GM12878 (cell line): ENCODE results near the gene ALOXE3.

Source experiments
- CHD1 ChIP-seq: IDR thresholded peaks from 2 replicates; pipeline ENCODE4 v1.6.1; 2012; ENCODE audit warnings: low read depth, low read length, improper control_type of control experiment
- CREM ChIP-seq: IDR thresholded peaks from 2 replicates; pipeline ENCODE4 v1.6.1; 2014; ENCODE audit warnings: antibody characterized with exemption, low read depth
- CTCF ChIP-seq, 3 experiments: IDR thresholded peaks in 2 of 3; conservative IDR thresholded peaks in 1 of 3; 2 replicates each; pipeline ENCODE4 v1.5.1; 2011; ENCODE audit warnings: low read depth in 3 of 3, low read length in 3 of 3, mild to moderate bottlenecking in 3 of 3, control low read depth in 2 of 3, moderate library complexity in 2 of 3, inconsistent platforms in 1 of 3, mixed read lengths in 1 of 3; ENCODE audit not compliant: control insufficient read depth in 2 of 3, insufficient read depth in 1 of 3; ENCODE audit errors: extremely low read depth in 1 of 3
- EP300 ChIP-seq, 2 experiments: fragments of 150-350 bp in 1 of 2; IDR thresholded peaks; 2 replicates each; pipeline ENCODE4 v1.6.1; 2011 to 2012; ENCODE audit warnings: low read depth in 2 of 2, low read length in 2 of 2, borderline replicate concordance in 1 of 2, improper control_type of control experiment in 1 of 2, inconsistent platforms in 1 of 2; ENCODE audit not compliant: control insufficient read depth in 1 of 2
- EZH2 ChIP-seq: IDR thresholded peaks from 2 replicates; pipeline ENCODE4 v1.6.1; 2012; ENCODE audit warnings: low read depth, mild to moderate bottlenecking, control low read depth, inconsistent platforms, low read length, borderline replicate concordance; ENCODE audit not compliant: control insufficient read depth
- KDM1A ChIP-seq: fragments of 200-600 bp; sonication (generic); IDR thresholded peaks from 2 replicates; pipeline ENCODE4 v1.6.1; 2016; ENCODE audit warnings: borderline replicate concordance
- PAX8 ChIP-seq: fragments of 450-650 bp; IDR thresholded peaks from 2 replicates; pipeline ENCODE4 v1.6.1; 2017; ENCODE audit warnings: mild to moderate bottlenecking, moderate library complexity
- POLR2A ChIP-seq: IDR thresholded peaks from 2 replicates; pipeline ENCODE4 v1.6.1; 2011; ENCODE audit warnings: low read depth, mild to moderate bottlenecking, low read length
- POLR2AphosphoS5 ChIP-seq: IDR thresholded peaks from 2 replicates; pipeline ENCODE4 v1.6.1; 2011; ENCODE audit warnings: mild to moderate bottlenecking, low read length, inconsistent platforms
- SKIL ChIP-seq: fragments of 450-650 bp; IDR thresholded peaks from 2 replicates; pipeline ENCODE4 v1.6.1; 2017; ENCODE audit warnings: mild to moderate bottlenecking, low read depth, inconsistent platforms; ENCODE audit not compliant: poor library complexity, severe bottlenecking
- USF1 ChIP-seq: IDR thresholded peaks from 2 replicates; pipeline ENCODE4 v1.6.1; 2011; ENCODE audit warnings: borderline replicate concordance, low read depth, mild to moderate bottlenecking, moderate library complexity, mixed read lengths, low read length; ENCODE audit not compliant: insufficient read depth; ENCODE audit errors: extremely low read length
- YY1 ChIP-seq: IDR thresholded peaks from 2 replicates; pipeline ENCODE4 v1.6.1; 2011; ENCODE audit warnings: low read depth, mild to moderate bottlenecking, low read length
- ZNF274 ChIP-seq: IDR thresholded peaks from one replicate; pipeline ENCODE4 v1.8.0; 2011; ENCODE audit not compliant: insufficient read length, insufficient read depth

GRCh38 chr17:8156246-8156992 lies 38.1 kb upstream of the ALOXE3 start:
- no peak for TF ChIP-seq ZNF274
- TF ChIP-seq CTCF (IDR thresholded peaks at IDR 0.05 in 2 of 3, conservative IDR thresholded peaks at IDR 0.05 in 1 of 3; ENCODE audit: control insufficient read depth in 2 of 3, extremely low read depth in 1 of 3, insufficient read depth in 1 of 3, low read depth in 3 of 3, low read length in 3 of 3): peak in 1 of 3 experiments; percentile 23; a peak in 1 of 6 replicates
- TF ChIP-seq KDM1A: no peak
- TF ChIP-seq POLR2AphosphoS5: peak; percentile 97
- TF ChIP-seq CHD1: no peak
- peak; percentile 87 for TF ChIP-seq POLR2A
- TF ChIP-seq PAX8: no peak
- TF ChIP-seq SKIL: no peak
- peak; percentile 79; the same call in 1 of the 2 replicates for TF ChIP-seq CREM
- peak; percentile 47 for TF ChIP-seq USF1
- no peak for TF ChIP-seq EZH2
- TF ChIP-seq EP300 (IDR thresholded peaks at IDR 0.05; ENCODE audit: borderline replicate concordance in 1 of 2, control insufficient read depth in 1 of 2, low read depth in 2 of 2, low read length in 2 of 2): peak; percentile 0 to 53; a peak in 3 of 4 replicates
- TF ChIP-seq YY1: peak; percentile 84
